ENCODE measurements around the gene SLC4A11. TPM values are rescaled to one million over a fixed set of nuclear protein-coding genes. Genes with fewer than 3 reads are reported as not detected.

Gene SLC4A11
- total RNA-seq (10 to 100 TPM in 1 of 7 donors, 1 to 10 TPM in 2, under 1 TPM in 3, not detected in 1; 0.12 to 10.2 (median 1.3) TPM), polyA plus RNA-seq (under 1 TPM; 0.17 to 0.55 TPM)
- long read RNA-seq, donor 1: 0 reads
- long read RNA-seq, donor 2, partial matches to known transcripts: 0 of 3 reads
- long read RNA-seq, donor 2, other reads (novel, unspliced or antisense): 0 of 3 reads
- long read RNA-seq, donor 3, partial matches to known transcripts: 2 of 11 reads
- long read RNA-seq, donor 3, other reads (novel, unspliced or antisense): 7 of 11 reads

DNA sequence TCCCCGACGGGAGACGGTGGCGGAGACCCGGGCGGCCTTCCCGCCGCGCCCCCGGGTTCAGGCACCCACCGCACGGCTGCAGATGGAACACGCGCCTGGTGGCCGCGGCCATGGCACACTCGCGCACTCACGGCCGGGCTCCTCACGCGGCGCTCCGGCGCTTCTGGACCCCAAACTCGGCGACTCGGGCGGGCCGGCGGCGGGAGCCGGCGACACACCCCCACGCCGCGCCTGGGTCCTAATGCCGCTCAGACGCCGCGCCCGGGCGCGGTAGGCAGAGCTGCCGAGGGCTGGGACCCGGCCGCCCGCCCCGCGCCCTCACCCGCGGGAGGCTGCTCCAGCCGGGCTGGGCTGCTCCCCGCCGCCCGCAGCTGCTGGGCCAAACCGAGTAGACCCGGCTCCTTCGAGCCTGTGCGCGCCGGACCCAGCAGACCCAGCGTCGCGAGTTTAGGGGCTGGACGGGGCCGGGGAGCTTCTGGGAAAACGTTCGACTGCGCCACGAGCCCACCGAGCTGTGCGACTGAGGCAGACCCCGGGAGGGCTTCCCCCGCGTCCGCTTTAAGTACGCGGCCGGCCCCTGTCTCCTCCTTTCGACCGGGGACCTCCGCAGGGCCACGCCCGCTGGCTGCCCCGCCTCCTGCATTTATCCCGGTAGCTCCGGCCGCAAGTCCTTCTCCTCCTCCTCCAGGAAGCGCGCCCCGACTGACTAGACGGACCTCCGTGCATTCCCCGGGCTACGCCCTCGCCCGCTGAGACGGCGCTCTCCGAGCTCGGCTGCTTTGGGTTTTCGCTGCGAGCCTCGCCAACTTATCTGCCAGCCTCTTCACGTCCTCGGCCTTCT is at the start of gene SLC4A11:
SLC4A11 (minus strand) TSS at position 165 of the 841 bp plus-strand sequence; CDS start at position 112, 53 bp downstream.
- Histone ChIP-seq H3K4me3 (peak within 1 kb of the TSS; percentile 52), H3K27ac (no peak within 1 kb of the TSS), H3K9me3 (no peaks in the 10 kb centered on the region), H3K36me3 (no peaks in the 10 kb centered on the region), H3K27me3 (peaks cover 4% of the 10 kb centered on the region), H3K4me1 (ENCODE audit: insufficient read depth) (peaks cover 5% of the 10 kb centered on the region)
- TF ChIP-seq EP300 (IDR thresholded peaks at IDR 0.05) (no peak), POLR2A (IDR thresholded peaks at IDR 0.05) (no peak)
- TF ChIP-seq, protein P1, sequence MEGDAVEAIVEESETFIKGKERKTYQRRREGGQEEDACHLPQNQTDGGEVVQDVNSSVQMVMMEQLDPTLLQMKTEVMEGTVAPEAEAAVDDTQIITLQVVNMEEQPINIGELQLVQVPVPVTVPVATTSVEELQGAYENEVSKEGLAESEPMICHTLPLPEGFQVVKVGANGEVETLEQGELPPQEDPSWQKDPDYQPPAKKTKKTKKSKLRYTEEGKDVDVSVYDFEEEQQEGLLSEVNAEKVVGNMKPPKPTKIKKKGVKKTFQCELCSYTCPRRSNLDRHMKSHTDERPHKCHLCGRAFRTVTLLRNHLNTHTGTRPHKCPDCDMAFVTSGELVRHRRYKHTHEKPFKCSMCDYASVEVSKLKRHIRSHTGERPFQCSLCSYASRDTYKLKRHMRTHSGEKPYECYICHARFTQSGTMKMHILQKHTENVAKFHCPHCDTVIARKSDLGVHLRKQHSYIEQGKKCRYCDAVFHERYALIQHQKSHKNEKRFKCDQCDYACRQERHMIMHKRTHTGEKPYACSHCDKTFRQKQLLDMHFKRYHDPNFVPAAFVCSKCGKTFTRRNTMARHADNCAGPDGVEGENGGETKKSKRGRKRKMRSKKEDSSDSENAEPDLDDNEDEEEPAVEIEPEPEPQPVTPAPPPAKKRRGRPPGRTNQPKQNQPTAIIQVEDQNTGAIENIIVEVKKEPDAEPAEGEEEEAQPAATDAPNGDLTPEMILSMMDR (IDR thresholded peaks at IDR 0.05): no peak
- intact Hi-C loops (cut with DNase I): no loop called here
- no peak for DNase-seq
- 1% methylated on average over 49 to 107 of the region's 107 CpGs for WGBS, 3 donors

DNA sequence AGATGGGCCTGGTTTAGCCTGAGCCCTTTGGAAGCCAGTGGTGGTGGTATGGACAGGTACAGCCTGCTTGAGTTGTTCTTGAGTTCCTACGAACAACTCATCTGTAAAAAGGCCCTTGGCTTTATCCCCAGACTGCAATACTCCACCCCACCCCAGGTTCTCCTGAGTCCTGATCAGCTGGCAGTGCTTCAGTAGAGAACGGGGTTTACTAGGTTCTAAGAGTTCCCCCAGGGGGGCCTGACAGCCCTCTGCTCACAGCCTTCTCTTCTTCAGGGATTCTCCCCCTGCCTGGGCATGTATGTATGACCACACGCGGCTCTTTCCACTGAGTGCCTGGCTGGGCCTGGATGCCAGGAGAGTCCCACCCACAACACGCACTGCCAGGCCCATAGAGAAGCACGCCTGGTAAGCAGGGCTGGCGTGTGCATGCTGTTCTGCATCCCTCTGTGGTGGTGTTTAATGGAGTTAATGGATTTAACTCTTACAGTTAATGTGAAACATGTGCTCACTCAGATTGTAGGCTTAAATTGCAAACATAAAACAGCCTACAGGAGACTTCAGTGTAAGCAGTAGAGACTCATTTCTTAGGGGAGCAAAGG is 44.3 kb upstream of the SLC4A11 start:
- no peak for DNase-seq
- intact Hi-C loops (cut with DNase I): no loop called here
- H3K27ac ChIP-seq: no peak overlapping the region
- H3K27me3 ChIP-seq: no peaks in the 10 kb centered on the region
- WGBS, 3 donors: 86 to 96% (median 96%) methylated on average over 7 of the region's 7 CpGs
- H3K36me3 ChIP-seq: no peaks in the 10 kb centered on the region
- no peak overlapping the region for H3K4me3 ChIP-seq
- no peaks in the 10 kb centered on the region for H3K4me1 ChIP-seq (ENCODE audit: insufficient read depth)
- TF ChIP-seq, protein P1 (IDR thresholded peaks at IDR 0.05): no peak
- TF ChIP-seq POLR2A (IDR thresholded peaks at IDR 0.05) (no peak), EP300 (IDR thresholded peaks at IDR 0.05) (no peak)
- no peaks in the 10 kb centered on the region for H3K9me3 ChIP-seq

DNA sequence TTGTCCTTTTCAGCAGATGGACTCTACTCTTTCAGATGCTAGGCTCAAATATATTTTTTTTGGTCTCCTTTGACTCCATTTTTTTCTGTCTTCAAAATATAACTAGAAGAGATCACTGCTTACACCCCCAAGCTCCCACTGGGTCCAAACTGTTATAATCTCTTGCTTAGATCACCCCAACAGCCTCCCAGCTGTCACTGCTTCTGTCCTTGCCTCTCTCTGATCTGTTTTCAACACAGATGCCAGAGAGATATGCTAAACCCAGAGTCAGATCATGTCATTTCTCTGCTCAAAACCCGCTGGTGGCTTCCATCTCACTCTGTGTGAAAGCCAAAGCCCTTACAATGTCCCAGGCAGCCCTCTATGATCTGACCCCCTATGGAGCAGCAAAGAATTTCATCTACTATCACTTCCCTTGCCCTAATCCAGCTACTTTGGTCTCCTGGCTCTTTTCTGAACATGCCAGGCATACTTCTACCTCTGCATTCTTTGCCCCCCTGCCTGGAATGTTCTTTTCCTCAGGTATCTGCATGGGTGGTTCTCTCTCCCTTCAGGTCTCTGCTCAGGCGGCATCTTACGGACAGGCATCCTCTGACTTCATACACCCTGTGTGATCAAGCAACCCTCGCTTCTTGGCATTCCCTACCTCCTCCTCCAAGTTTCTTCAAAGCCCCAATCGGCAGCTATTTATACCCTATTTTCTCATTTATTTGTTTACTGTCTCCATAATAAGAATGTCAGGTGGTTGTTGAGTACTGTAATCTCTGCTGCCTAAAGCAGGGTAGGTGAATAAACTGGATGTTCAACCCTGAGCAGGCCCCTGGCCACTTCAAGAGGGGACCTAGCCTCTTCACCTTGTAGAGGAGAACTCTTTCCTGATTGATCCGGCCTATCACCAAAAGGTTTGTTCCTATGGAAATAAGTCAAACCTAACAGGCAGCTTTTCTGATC is 43.6 kb upstream of the SLC4A11 start:
- Histone ChIP-seq H3K27me3 (no peaks in the 10 kb centered on the region), H3K9me3 (no peaks in the 10 kb centered on the region), H3K4me3 (no peak overlapping the region), H3K4me1 (ENCODE audit: insufficient read depth) (no peaks in the 10 kb centered on the region), H3K27ac (no peak overlapping the region), H3K36me3 (no peaks in the 10 kb centered on the region)
- no peak for DNase-seq
- intact Hi-C loops (cut with DNase I): no loop called here
- TF ChIP-seq, protein P1 (IDR thresholded peaks at IDR 0.05): no peak
- no peak for TF ChIP-seq POLR2A (IDR thresholded peaks at IDR 0.05)
- TF ChIP-seq EP300 (IDR thresholded peaks at IDR 0.05): no peak
- WGBS, 3 donors: 94 to 95% (median 95%) methylated on average over 6 of the region's 6 CpGs

DNA sequence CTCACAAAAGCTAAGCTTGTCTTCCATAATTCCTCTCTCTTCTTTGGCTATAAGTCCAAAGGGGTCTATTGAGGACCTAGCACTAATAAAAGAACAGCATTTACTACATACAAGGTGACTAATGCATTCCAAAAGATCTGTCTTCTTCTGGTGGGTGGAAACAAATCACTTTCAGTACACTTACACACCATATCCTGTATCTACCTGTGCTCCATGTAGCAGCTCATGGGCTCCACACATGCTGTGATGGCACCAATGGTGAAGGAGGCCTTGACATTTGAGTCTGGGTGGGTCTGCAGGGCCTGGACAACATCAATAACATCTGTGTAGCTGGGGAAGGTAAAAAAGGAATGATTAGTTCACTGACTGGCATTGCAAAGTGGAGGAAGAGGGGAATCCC is 42.4 kb upstream of the SLC4A11 start:
- Histone ChIP-seq H3K4me3 (no peak overlapping the region), H3K9me3 (no peaks in the 10 kb centered on the region), H3K27me3 (no peaks in the 10 kb centered on the region), H3K4me1 (ENCODE audit: insufficient read depth) (no peaks in the 10 kb centered on the region), H3K27ac (no peak overlapping the region), H3K36me3 (no peaks in the 10 kb centered on the region)
- DNase-seq: no peak
- TF ChIP-seq, protein P1 (IDR thresholded peaks at IDR 0.05): no peak
- no peak for TF ChIP-seq EP300 (IDR thresholded peaks at IDR 0.05)
- no peak for TF ChIP-seq POLR2A (IDR thresholded peaks at IDR 0.05)
- intact Hi-C loops (cut with DNase I): no loop called here

Measured in ovary (tissue), 10 donors.